Activated naive CD8-positive, alpha-beta T cell treated with anti-CD3 and anti-CD28 coated beads for 36 hours (primary cell): ENCODE measurements around the gene KLK14. TPM values are rescaled to one million over a fixed set of nuclear protein-coding genes. Genes with fewer than 3 reads are reported as not detected.

Experiments
- DNase-seq: peaks from one replicate; pipeline ENCODE4 v3.0.0; 2021
- H3K27ac Mint-ChIP-seq: one replicate; pipeline ENCODE4 v1.8.0; 2022; ENCODE audit warnings: mild to moderate bottlenecking, moderate library complexity, mixed read lengths
- H3K27me3 Mint-ChIP-seq: one replicate; pipeline ENCODE4 v1.8.0; 2022; ENCODE audit warnings: mild to moderate bottlenecking, mixed read lengths
- H3K36me3 Mint-ChIP-seq: one replicate; pipeline ENCODE4 v1.8.0; 2021; ENCODE audit warnings: mild to moderate bottlenecking, mixed read lengths
- H3K4me1 Mint-ChIP-seq: one replicate; pipeline ENCODE4 v1.8.0; 2021; ENCODE audit warnings: mixed read lengths
- H3K4me3 Mint-ChIP-seq: one replicate; pipeline ENCODE4 v1.8.0; 2022; ENCODE audit warnings: mild to moderate bottlenecking, moderate library complexity, mixed read lengths
- H3K9me3 Mint-ChIP-seq: one replicate; pipeline ENCODE4 v1.8.0; 2022; ENCODE audit warnings: mixed read lengths
- total RNA-seq, 2 experiments: library from RNA; stranded (reverse); gene quantifications; one replicate each; pipeline ENCODE4 v1.2.3, GENCODE V29; 2021

Gene KLK14
- total RNA-seq, 2 experiments from 2014 or later, result 0.30 to 0.31 TPM

- no peak for DNase-seq
- H3K9me3 Mint-ChIP-seq, result no peaks in the 10 kb centered on the region
- no peaks in the 10 kb centered on the region for H3K36me3 Mint-ChIP-seq
- H3K27ac Mint-ChIP-seq, result no peak overlapping the region
- peaks cover 1% of the 10 kb centered on the region for H3K4me1 Mint-ChIP-seq
- H3K27me3 Mint-ChIP-seq, result peaks cover 55% of the 10 kb centered on the region
- H3K4me3 Mint-ChIP-seq, result no peak overlapping the region
Measured at GRCh38 chr19:51060973-51061372, 21.7 kb downstream of the KLK14 start.

- Mint-ChIP-seq H3K36me3 (no peaks in the 10 kb centered on the region), H3K4me3 (no peak overlapping the region), H3K9me3 (no peaks in the 10 kb centered on the region), H3K27me3 (peaks cover 50% of the 10 kb centered on the region), H3K27ac (no peak overlapping the region), H3K4me1 (peaks cover 1% of the 10 kb centered on the region)
- DNase-seq, result no peak
Measured at GRCh38 chr19:51060336-51060735, 22.4 kb downstream of the KLK14 start.

GRCh38 chr19:51059715-51060114, 23.0 kb downstream of the KLK14 start:
- DNase-seq, result no peak
- Mint-ChIP-seq H3K27ac (no peak overlapping the region), H3K36me3 (no peaks in the 10 kb centered on the region), H3K4me1 (no peaks in the 10 kb centered on the region), H3K9me3 (no peaks in the 10 kb centered on the region), H3K4me3 (no peak overlapping the region), H3K27me3 (peaks cover 52% of the 10 kb centered on the region)

GRCh38 chr19:51055866-51056265, 26.8 kb downstream of the KLK14 start:
- Mint-ChIP-seq H3K27me3 (peaks cover 37% of the 10 kb centered on the region), H3K9me3 (no peaks in the 10 kb centered on the region), H3K27ac (no peak overlapping the region), H3K4me1 (no peaks in the 10 kb centered on the region), H3K4me3 (no peak overlapping the region), H3K36me3 (no peaks in the 10 kb centered on the region)
- no peak for DNase-seq

GRCh38 chr19:51047031-51047335, 35.7 kb downstream of the KLK14 start:
- Mint-ChIP-seq H3K4me3 (no peak overlapping the region), H3K36me3 (no peaks in the 10 kb centered on the region), H3K4me1 (no peaks in the 10 kb centered on the region), H3K27ac (no peak overlapping the region), H3K9me3 (no peaks in the 10 kb centered on the region), H3K27me3 (peaks cover 24% of the 10 kb centered on the region)
- DNase-seq, result no peak

GRCh38 chr19:51044327-51044726, 38.4 kb downstream of the KLK14 start:
- no peak for DNase-seq
- H3K9me3 Mint-ChIP-seq, result no peaks in the 10 kb centered on the region
- no peak overlapping the region for H3K27ac Mint-ChIP-seq
- no peaks in the 10 kb centered on the region for H3K36me3 Mint-ChIP-seq
- H3K27me3 Mint-ChIP-seq, result peaks cover 24% of the 10 kb centered on the region
- no peak overlapping the region for H3K4me3 Mint-ChIP-seq
- no peaks in the 10 kb centered on the region for H3K4me1 Mint-ChIP-seq

- no peaks in the 10 kb centered on the region for H3K4me1 Mint-ChIP-seq
- no peaks in the 10 kb centered on the region for H3K9me3 Mint-ChIP-seq
- no peak for DNase-seq
- H3K27me3 Mint-ChIP-seq, result peaks cover 20% of the 10 kb centered on the region
- no peaks in the 10 kb centered on the region for H3K36me3 Mint-ChIP-seq
- no peak overlapping the region for H3K4me3 Mint-ChIP-seq
- H3K27ac Mint-ChIP-seq, result no peak overlapping the region
Measured at GRCh38 chr19:51043497-51043896, 39.2 kb downstream of the KLK14 start.

GRCh38 chr19:51040151-51040550, 42.5 kb downstream of the KLK14 start:
- Mint-ChIP-seq H3K4me1 (no peaks in the 10 kb centered on the region), H3K9me3 (no peaks in the 10 kb centered on the region), H3K27me3 (peaks cover 3% of the 10 kb centered on the region), H3K36me3 (no peaks in the 10 kb centered on the region), H3K27ac (no peak overlapping the region), H3K4me3 (no peak overlapping the region)
- DNase-seq, result no peak

GRCh38 chr19:51036519-51036918, 46.2 kb downstream of the KLK14 start:
- H3K27ac Mint-ChIP-seq, result no peak overlapping the region
- no peak for DNase-seq
- no peaks in the 10 kb centered on the region for H3K9me3 Mint-ChIP-seq
- H3K36me3 Mint-ChIP-seq, result no peaks in the 10 kb centered on the region
- no peaks in the 10 kb centered on the region for H3K4me1 Mint-ChIP-seq
- peaks cover 21% of the 10 kb centered on the region for H3K27me3 Mint-ChIP-seq
- no peak overlapping the region for H3K4me3 Mint-ChIP-seq

GRCh38 chr19:51034704-51035103, 48.0 kb downstream of the KLK14 start, which contains the start of gene KLK12:
Gene KLK12, minus strand, starts transcription at chr19:51035002. Its CDS starts 381 bp downstream, at chr19:51034621.
- Mint-ChIP-seq H3K9me3 (no peaks in the 10 kb centered on the region), H3K4me3 (no peak within 1 kb of the TSS), H3K4me1 (no peaks in the 10 kb centered on the region), H3K36me3 (no peaks in the 10 kb centered on the region), H3K27ac (no peak within 1 kb of the TSS), H3K27me3 (peaks cover 35% of the 10 kb centered on the region)
- DNase-seq, result no peak

GRCh38 chr19:51031880-51032225, 50.8 kb downstream of the KLK14 start:
- Mint-ChIP-seq H3K36me3 (no peaks in the 10 kb centered on the region), H3K4me1 (no peaks in the 10 kb centered on the region), H3K9me3 (no peaks in the 10 kb centered on the region), H3K4me3 (no peak overlapping the region), H3K27ac (no peak overlapping the region), H3K27me3 (peaks cover 46% of the 10 kb centered on the region)
- no peak for DNase-seq

GRCh38 chr19:51031220-51031879, 51.3 kb downstream of the KLK14 start:
- H3K9me3 Mint-ChIP-seq, result no peaks in the 10 kb centered on the region
- H3K36me3 Mint-ChIP-seq, result no peaks in the 10 kb centered on the region
- H3K4me3 Mint-ChIP-seq, result no peak overlapping the region
- no peak for DNase-seq
- peaks cover 49% of the 10 kb centered on the region for H3K27me3 Mint-ChIP-seq
- H3K4me1 Mint-ChIP-seq, result no peaks in the 10 kb centered on the region
- no peak overlapping the region for H3K27ac Mint-ChIP-seq

GRCh38 chr19:51030631-51031030, 52.1 kb downstream of the KLK14 start:
- Mint-ChIP-seq H3K4me3 (no peak overlapping the region), H3K36me3 (no peaks in the 10 kb centered on the region), H3K4me1 (no peaks in the 10 kb centered on the region), H3K27me3 (peaks cover 54% of the 10 kb centered on the region), H3K27ac (no peak overlapping the region), H3K9me3 (no peaks in the 10 kb centered on the region)
- no peak for DNase-seq

- DNase-seq, result no peak
- Mint-ChIP-seq H3K4me3 (no peak overlapping the region), H3K36me3 (no peaks in the 10 kb centered on the region), H3K27me3 (peaks cover 53% of the 10 kb centered on the region), H3K9me3 (no peaks in the 10 kb centered on the region), H3K4me1 (no peaks in the 10 kb centered on the region), H3K27ac (no peak overlapping the region)
Measured at GRCh38 chr19:51029718-51030117, 53.0 kb downstream of the KLK14 start.
